ENCODE data around the gene POC1B.

Gene POC1B

GRCh38 chr12:89414851-89415250, 111.0 kb downstream of the POC1B start:
- no peak for DNase-seq

GRCh38 chr12:89414322-89414721, 111.5 kb downstream of the POC1B start:
- no peak for DNase-seq

GRCh38 chr12:89413234-89413633, 112.6 kb downstream of the POC1B start:
- no peak for DNase-seq

GRCh38 chr12:89412665-89413064, 113.2 kb downstream of the POC1B start:
- DNase-seq = no peak

- DNase-seq = no peak
Observed at GRCh38 chr12:89411846-89412245, 114.0 kb downstream of the POC1B start.

- DNase-seq = no peak
Observed at GRCh38 chr12:89411234-89411633, 114.6 kb downstream of the POC1B start.

- DNase-seq = no peak
Observed at GRCh38 chr12:89405626-89406345, 120.1 kb downstream of the POC1B start.

- DNase-seq = no peak
Observed at GRCh38 chr12:89401433-89402058, 124.3 kb downstream of the POC1B start.

- no peak for DNase-seq
Observed at GRCh38 chr12:89400415-89400814, 125.4 kb downstream of the POC1B start.

- DNase-seq = no peak
Observed at GRCh38 chr12:89395712-89396111, 130.1 kb downstream of the POC1B start.

GRCh38 chr12:89393551-89394121, 132.2 kb downstream of the POC1B start:
- no peak for DNase-seq

- DNase-seq = no peak
Observed at GRCh38 chr12:89392391-89392790, 133.5 kb downstream of the POC1B start.

- no peak for DNase-seq
Observed at GRCh38 chr12:89391726-89392336, 134.0 kb downstream of the POC1B start.

GRCh38 chr12:89390802-89391673, 134.8 kb downstream of the POC1B start:
- DNase-seq = no peak

- no peak for DNase-seq
Observed at GRCh38 chr12:89389755-89390661, 135.8 kb downstream of the POC1B start.

- DNase-seq = no peak
Observed at GRCh38 chr12:89386138-89386537, 139.7 kb downstream of the POC1B start.

- no peak for DNase-seq
Observed at GRCh38 chr12:89384807-89385206, 141.0 kb downstream of the POC1B start.

GRCh38 chr12:89384050-89384758, 141.6 kb downstream of the POC1B start:
- DNase-seq = no peak

- DNase-seq = no peak
Observed at GRCh38 chr12:89383235-89384049, 142.4 kb downstream of the POC1B start.

GRCh38 chr12:89382328-89382727, 143.5 kb downstream of the POC1B start:
- DNase-seq = no peak
